NCI-H69 (cell line): ENCODE results near the gene ATG9A.

Experiments
- DNase-seq: peaks from one replicate; lab custom pipeline; 2025; lab: John Stamatoyannopoulos, UW

The ATG9A gene

DNA sequence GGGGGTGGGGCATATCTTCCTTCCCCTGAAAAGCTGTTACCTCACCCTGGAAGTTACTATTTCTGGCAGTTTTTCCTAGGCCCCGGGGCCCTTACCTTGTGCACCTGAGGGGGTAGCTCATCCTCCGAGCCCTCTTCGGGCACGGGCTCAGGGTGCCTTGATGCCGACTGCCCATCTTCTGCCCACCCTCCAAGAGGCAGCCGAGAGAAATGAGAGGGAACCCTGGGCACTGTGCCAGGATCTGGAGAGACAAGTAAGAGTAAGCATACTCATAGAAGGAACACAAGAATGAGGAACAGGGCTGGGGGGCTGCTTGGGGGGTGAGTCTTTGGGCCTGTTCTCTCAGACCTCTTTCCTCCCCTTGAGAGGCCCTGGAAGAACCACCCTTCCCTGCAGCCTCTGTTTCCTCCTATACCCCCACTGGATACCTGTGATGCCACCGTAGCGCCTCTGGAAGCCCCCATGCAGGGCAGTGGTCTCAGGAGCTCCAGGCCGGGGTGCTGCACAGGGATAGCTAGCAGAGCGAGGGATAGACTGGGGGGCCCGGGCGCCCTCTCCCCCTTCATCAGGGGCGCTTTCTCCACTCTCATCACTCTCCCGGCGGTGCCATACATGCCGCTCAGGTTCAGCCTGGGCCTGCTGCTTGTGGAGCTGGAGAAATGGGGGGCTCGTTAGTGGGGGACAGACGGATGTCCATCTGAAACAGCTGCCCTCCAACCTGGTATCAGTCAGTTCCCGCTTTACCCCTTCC is 8.6 kb downstream of the ATG9A start:
- no peak for DNase-seq

GRCh38 chr2:219219784-219220532 is 9.5 kb downstream of the ATG9A start:
- no peak for DNase-seq

GRCh38 chr2:219218732-219219701 is 10.4 kb downstream of the ATG9A start, which contains the start of gene ABCB6:
Gene ABCB6, minus strand, starts transcription at chr2:219218958. Its CDS starts 285 bp downstream, at chr2:219218673.
- DNase-seq = peak; percentile 94

GRCh38 chr2:219218217-219218731 is 11.2 kb downstream of the ATG9A start:
- peak; percentile 78 for DNase-seq

DNA sequence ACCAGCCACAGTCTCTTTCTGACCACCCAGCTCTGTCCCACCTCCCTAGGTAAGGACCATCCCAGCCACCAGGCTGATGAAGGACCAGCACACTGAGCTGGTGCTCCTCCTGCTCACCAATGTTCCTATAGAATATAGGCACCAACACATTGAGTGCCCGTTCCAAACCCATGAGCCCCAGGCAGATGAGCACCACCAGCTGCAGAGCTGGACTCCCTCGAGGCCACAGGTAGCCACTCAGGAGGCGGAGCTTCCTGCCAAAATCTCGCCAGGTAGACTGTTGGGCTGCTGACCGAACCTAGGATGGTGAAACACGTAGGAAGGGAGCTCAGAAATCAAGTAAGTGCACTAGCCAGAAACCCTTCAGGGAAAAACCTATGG is 12.9 kb downstream of the ATG9A start:
- DNase-seq = no peak

DNA sequence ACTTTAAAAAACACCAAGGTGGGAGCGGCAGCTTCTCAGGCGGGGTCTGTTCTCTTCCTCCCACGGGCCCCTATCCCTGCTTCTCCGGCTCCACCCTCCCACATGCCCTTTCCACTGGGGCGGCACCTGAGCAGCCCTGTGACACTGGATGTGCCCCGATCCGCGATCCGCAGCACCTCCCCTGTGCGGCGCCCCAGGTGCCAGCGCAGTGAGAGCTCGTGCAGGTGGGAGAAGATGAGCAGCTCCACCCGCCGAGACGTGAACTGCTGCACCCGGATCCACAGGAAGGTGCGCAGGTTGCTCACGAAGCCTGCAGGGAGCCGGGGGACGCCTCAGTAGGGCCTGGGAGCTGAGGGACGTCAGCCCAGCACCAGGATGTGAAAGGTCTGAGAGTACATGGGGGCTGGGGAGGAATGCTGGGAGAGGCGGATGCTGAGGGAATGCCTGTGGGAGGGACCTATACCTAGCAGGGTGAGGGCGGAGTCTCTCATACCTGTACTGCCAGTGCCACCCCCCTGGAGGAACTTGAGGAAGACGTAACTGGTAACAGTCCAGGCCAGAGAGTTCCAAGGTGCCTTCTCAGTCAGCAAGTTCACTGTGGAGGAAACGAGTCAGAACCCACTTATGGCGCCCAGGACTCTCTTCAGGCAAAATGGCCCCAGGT is 13.4 kb downstream of the ATG9A start:
- no peak for DNase-seq

GRCh38 chr2:219214786-219215185 is 14.7 kb downstream of the ATG9A start:
- no peak for DNase-seq

GRCh38 chr2:219214141-219214540 is 15.3 kb downstream of the ATG9A start:
- DNase-seq = no peak

DNA sequence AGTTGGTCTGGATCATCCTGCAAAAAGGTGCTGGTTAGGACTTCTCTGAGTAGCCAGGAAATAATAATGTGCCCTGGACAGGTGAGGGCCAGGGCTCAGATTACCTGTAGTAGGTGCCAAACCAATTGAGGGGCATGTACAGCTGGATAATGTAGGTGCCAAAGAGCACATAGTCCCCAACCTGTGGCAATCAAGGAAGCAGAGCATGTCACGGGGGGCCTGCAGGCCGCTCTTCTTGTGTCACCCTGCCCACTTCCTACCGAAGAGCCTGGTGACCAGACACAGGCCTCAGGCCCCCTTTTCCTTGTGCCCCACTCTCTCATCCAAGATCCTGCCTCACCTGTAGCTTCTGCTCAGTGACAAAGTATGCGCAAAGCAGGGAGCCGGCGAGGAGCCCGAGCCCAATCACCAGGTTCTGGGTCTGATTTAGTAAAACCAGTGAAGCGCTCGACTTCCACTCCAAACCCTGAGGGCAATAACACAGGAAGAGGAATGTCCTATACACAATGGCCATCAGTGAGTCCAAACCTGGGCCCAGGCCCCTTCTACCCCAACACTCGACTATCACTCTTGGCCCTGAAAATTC is 15.9 kb downstream of the ATG9A start:
- DNase-seq = no peak

DNA sequence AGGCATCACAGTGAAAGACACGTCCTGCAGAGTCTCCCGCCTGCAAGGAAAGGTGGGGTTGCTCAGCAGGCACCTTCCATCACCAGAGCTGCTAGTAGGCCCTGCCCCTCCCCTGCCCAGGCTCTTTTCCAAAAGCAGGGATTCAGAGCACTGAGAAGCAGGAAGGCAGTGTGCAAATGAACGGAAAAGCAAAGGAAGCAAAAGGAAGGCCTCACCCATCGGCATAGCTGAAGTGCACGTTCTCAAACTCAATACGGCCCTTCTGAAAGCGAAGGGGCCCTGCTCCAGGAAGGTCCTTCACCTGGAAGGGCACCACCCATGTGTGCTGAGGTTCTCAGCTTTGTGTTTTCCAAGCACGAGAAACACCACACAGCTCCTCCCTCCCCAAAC is 16.4 kb downstream of the ATG9A start:
- DNase-seq = no peak

DNA sequence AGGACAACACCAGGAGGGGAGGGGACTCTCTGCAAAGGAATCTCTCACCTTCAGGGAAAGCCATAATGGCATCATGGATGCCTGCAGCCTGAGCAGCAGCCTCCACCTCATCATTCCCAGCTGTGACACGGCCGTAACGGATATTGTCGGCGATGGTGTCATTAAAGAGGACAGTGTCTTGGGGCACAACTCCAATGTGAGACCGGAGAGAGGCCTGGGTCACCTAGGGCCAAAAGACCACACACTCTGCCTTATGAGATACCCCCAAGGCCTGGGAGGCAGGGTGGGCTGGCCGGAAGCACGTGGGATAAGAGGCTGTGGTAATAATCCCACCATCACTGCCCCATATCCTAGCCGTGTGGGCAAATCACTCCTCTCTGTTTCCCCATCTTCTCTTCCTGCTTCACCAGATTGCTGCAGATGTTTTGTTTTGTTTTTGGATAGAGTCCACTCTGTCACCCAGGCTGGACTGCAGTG is 18.5 kb downstream of the ATG9A start:
- DNase-seq = no peak

DNA sequence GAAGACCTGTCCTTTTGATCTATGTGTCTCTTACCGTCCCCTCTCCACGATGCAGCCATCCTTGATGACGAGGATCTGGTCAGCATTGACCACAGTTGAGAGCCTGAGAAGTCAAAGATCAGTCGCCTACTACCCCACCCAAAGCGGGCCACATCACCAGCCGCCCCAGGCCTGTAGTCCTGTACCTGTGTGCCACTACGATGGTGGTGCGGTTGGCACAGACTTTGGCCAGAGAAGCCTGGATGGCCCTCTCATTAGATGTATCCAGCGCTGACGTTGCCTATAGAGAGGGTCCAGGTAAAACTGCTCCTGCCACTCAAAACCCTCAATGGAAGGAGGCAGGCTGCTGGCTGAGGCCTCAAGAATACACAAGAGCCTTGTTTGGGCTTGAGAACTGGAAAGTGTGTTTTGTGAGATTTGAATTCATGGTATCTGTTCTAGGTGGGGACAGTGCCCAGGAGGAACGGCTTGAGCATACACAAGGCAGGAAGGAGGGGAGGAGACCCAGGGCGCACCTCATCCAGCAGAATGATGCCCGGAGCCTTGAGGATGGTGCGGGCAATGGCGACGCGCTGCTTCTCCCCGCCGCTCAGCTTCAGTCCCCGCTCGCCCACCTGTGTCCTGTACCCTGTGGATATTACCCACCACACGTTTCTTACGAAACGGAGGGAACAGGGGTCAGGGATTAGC is 19.1 kb downstream of the ATG9A start:
- DNase-seq = no peak

DNA sequence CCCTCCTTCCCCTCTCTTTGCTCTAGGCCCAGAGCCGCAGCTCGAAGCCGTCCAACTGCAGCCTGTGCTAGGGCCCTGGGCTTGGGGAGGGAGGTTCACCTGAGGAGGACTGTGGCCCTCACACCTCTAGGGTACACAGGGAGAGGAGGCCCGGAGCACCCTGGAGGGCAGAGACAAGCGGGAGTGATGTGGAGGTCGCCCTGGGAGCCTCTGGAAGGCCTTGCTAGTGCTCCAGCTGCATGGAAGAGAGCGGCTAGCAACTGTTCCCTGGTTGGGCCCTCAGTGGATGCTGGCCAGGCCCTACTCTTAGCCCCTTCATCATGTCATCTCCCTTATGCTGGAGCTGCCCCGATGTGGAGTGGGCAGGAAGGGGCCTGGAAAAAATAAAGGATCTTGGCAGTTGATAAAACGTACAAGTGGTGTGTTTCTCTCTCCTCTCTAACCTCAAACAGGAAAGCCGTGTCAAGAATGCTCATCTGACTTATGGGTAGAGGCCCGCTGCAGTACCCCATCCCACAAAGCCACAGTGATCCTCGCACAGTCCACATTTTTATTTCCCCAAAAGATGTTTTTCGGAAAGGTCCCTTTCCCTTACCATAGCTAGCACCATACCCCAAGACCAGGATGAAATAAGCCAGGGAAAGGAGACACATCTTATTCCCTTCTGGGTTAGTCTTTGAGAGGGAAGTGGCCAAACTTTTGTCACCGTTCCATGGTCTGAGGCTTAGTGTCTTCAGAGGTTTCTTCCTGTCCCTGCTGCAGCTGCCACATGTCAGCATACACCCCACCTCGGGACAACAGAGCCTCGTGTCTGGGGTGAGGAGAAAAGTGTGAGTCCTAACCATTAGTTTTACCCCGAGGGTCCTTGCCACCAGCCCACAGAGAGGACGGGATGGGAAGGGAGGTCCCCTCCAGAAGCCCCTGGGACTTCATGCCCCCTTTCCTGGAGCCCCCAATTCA is 19.9 kb downstream of the ATG9A start:
- no peak for DNase-seq

DNA sequence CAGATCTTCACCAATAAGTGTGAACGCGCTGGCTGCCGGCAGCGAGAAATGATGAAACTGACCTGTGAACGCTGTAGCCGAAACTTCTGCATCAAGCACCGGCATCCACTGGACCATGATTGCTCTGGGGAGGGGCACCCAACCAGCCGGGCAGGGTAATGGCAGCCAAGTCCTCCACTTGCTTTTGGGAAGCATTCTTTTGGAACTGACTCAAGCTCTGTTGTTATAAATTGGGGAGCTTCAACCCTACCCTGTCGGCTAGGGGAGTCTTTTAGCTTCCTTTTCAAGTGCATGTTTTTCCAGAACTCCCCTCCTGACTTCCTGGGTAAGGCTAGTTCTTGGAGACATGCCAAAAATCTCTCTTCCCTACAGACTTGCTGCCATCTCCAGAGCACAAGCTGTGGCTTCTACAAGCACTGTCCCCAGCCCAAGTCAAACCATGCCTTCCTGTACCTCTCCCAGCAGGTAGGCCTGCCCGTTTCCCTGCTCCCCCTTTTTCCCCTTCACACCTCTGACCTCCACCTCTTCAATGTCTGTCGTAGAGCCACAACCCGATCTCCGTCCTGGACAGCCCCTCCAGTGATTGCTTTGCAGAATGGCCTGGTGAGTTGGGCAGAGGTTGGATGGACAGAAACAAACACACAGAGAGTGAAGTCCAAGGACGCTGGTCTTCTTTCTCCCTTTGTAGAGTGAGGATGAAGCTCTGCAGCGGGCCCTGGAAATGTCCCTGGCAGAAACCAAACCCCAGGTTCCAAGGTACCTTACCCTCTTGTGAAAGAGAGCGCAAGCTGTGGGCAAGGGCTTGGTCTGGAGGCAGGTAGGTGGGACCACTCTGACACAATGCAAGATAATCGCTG is 21.3 kb downstream of the ATG9A start:
- DNase-seq = peak; percentile 50

GRCh38 chr2:219207134-219207883 is 22.1 kb downstream of the ATG9A start:
- DNase-seq = no peak

DNA sequence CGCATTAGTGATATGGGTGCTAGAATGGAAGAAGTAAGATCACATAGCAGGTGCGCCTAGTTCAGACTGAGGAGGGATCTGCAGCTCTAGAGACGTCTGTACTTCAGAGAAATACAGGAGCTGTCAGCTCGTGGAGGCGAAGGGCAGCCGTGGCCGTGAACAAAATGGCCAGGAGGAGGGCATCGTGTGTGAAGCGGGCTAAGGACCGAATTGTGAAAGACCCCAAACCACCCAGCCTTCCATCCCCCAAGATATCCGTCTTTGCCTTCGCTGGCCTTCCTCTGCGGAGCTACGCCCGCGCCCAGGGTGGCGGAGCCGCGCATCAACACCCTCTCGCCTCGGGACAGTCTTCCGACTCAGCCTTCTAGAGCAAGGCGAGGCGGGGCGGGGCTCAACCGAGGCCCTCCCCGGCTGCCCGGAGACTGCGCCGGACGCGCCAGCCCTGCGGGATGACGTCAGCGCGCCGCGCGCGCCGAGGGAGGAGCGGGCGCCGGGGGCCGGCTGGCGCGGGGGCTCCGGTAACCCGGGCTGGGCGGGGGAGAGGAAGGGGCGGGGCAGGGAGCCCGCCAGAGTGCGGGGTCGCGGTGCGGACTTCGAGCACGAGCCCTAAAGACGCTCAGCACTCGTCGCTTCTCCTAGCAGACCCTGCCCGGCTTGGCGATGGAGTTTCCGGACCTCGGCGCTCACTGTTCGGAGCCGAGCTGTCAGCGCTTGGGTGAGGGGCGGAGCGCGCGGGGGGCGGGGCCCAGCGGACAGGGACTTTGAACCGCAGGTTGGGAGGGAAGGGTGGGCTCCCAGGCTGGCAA is 22.9 kb downstream of the ATG9A start, which contains the start of gene ZFAND2B:
TSS of gene ZFAND2B (plus strand) at position 455 of the 806 bp plus-strand sequence. CDS start at position 661, 206 bp downstream.
- peak; percentile 93 for DNase-seq

DNA sequence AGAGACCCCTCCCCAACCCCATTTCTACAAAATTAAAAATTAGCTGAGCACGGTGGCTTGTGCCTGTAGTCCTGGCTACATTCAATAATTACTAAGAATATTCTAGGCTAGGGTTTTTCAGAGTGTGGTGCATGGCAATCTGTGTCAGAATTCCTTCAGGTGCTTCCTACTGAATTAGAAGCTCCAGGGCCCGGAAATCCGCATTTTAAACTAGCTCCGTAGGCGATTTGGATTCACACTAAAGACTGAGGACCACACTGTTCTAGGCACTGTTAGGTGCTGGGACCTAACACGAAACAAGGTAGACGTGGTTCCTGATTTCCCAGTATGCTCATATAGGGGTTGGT is 23.5 kb downstream of the ATG9A start:
- no peak for DNase-seq
